Measurements from ENCODE around the gene THSD7A.

Gene THSD7A

GRCh38 chr7:11620406-11621253 lies 211.4 kb downstream of the THSD7A start:
- DNase-seq = no peak

- DNase-seq = no peak
Measured at GRCh38 chr7:11616466-11616865, 215.5 kb downstream of the THSD7A start.

- DNase-seq = no peak
Measured at GRCh38 chr7:11615174-11615573, 216.8 kb downstream of the THSD7A start.

- no peak for DNase-seq
Measured at GRCh38 chr7:11613292-11613930, 218.6 kb downstream of the THSD7A start.

GRCh38 chr7:11612737-11613136 lies 219.3 kb downstream of the THSD7A start:
- no peak for DNase-seq

GRCh38 chr7:11609096-11609670 lies 222.8 kb downstream of the THSD7A start:
- DNase-seq = no peak

- DNase-seq = no peak
Measured at GRCh38 chr7:11607686-11608085, 224.3 kb downstream of the THSD7A start.

GRCh38 chr7:11605749-11606148 lies 226.2 kb downstream of the THSD7A start:
- DNase-seq = no peak

- DNase-seq = no peak
Measured at GRCh38 chr7:11604505-11604904, 227.5 kb downstream of the THSD7A start.

GRCh38 chr7:11601761-11602160 lies 230.2 kb downstream of the THSD7A start:
- no peak for DNase-seq

GRCh38 chr7:11593322-11593721 lies 238.7 kb downstream of the THSD7A start:
- no peak for DNase-seq

- DNase-seq = no peak
Measured at GRCh38 chr7:11592699-11593098, 239.3 kb downstream of the THSD7A start.

GRCh38 chr7:11591943-11592342 lies 240.1 kb downstream of the THSD7A start:
- no peak for DNase-seq

- DNase-seq = no peak
Measured at GRCh38 chr7:11591055-11591633, 240.9 kb downstream of the THSD7A start.

- DNase-seq = no peak
Measured at GRCh38 chr7:11589251-11589650, 242.7 kb downstream of the THSD7A start.

GRCh38 chr7:11587814-11588213 lies 244.2 kb downstream of the THSD7A start:
- no peak for DNase-seq

- no peak for DNase-seq
Measured at GRCh38 chr7:11587048-11587447, 244.9 kb downstream of the THSD7A start.

GRCh38 chr7:11584406-11585031 lies 247.5 kb downstream of the THSD7A start:
- DNase-seq = no peak

- DNase-seq = no peak
Measured at GRCh38 chr7:11579141-11579540, 252.9 kb downstream of the THSD7A start.

- no peak for DNase-seq
Measured at GRCh38 chr7:11576310-11576709, 255.7 kb downstream of the THSD7A start.

- no peak for DNase-seq
Measured at GRCh38 chr7:11573128-11573750, 258.8 kb downstream of the THSD7A start.

GRCh38 chr7:11570922-11571550 lies 261.0 kb downstream of the THSD7A start:
- no peak for DNase-seq
